Epithelial cell of prostate (primary cell): ENCODE data around the gene TMEM120B.

Experiments used
- DNase-seq: peaks from one replicate; pipeline ENCODE4 v3.0.0-alpha.2; 2011; ENCODE audit warnings: low read depth, low spot score
- H3K27ac ChIP-seq: fragments of 450-650 bp; 2 replicates; pipeline ENCODE4 v1.5.1; 2017; ENCODE audit warnings: mild to moderate bottlenecking

Gene TMEM120B

DNA sequence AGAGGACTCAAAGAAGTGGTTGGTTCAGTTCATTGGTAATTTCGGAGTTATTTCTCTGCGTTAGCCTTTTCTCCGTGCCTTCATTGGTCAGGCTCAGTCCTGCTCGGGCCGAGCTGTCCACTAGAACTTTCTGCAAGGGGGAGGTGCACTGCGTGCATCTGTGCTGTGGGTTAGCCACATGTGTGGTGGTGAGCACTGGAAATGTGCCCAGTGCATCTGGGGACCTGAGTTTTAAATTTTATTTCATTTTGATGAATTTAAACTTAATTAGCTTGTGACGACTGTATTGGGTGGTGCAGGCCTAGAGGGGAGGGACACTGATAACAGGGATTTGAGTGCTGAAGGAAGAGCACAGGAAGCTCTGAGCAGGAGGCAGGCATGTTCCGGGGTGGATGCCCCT, 115.8 kb downstream of the TMEM120B start:
- no peak for DNase-seq
- no peak overlapping the region for H3K27ac ChIP-seq

- DNase-seq = no peak
- no peak overlapping the region for H3K27ac ChIP-seq
Measured at GRCh38 chr12:121828826-121829225, 116.3 kb downstream of the TMEM120B start.

DNA sequence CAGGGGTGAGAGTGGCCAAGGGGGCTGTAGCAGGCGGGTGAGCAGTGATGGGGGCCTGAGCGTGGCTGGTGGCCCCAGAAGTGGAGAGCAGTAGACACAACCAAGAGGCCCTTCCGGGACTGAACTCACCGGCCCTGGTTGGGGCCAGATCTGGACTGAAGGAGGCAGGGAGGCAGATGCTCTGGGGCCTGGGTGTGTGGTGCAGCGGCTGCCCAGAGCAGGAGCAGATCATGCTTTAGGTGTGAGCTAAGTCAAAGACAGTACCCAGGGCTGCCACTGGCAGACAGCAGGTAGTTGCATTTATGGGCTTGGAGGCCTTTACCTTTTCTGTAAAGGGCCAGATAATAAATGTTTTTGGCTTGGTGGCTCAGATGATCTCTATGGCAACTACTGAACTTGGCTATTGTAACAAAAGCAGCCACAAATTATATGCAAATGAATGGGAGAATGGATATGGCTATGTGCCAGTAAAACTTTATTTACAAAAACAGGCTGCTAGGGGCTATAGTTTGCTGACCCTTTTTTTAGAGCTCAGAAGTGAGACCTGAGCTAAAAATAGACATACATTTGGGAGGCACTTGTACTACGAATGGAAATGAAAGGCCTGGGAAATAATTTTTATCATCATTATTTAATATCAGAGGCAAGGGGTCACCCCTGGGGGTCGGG, 116.8 kb downstream of the TMEM120B start:
- H3K27ac ChIP-seq = no peak overlapping the region
- no peak for DNase-seq

- no peak for DNase-seq
- H3K27ac ChIP-seq = no peak overlapping the region
Measured at GRCh38 chr12:121830134-121830533, 117.6 kb downstream of the TMEM120B start.

GRCh38 chr12:121830588-121831265, 118.2 kb downstream of the TMEM120B start:
- H3K27ac ChIP-seq = no peak overlapping the region

More at GRCh38 chr12:121830588-121831265, 118.2 kb downstream of the TMEM120B start:
- DNase-seq = no peak
